Measurements from ENCODE around the gene TMPRSS9.

GRCh38 chr19:2318923-2319322 is 41.1 kb upstream of the TMPRSS9 start:
- TF ChIP-seq, protein P1, sequence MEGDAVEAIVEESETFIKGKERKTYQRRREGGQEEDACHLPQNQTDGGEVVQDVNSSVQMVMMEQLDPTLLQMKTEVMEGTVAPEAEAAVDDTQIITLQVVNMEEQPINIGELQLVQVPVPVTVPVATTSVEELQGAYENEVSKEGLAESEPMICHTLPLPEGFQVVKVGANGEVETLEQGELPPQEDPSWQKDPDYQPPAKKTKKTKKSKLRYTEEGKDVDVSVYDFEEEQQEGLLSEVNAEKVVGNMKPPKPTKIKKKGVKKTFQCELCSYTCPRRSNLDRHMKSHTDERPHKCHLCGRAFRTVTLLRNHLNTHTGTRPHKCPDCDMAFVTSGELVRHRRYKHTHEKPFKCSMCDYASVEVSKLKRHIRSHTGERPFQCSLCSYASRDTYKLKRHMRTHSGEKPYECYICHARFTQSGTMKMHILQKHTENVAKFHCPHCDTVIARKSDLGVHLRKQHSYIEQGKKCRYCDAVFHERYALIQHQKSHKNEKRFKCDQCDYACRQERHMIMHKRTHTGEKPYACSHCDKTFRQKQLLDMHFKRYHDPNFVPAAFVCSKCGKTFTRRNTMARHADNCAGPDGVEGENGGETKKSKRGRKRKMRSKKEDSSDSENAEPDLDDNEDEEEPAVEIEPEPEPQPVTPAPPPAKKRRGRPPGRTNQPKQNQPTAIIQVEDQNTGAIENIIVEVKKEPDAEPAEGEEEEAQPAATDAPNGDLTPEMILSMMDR (IDR thresholded peaks at IDR 0.05): no peak
- TF ChIP-seq POLR2A (IDR thresholded peaks at IDR 0.05): no peak

Measured in thyroid gland (tissue), 4 donors.